Esophagus squamous epithelium (tissue), 4 donors: ENCODE measurements around the gene PCDH9.

ENCODE experiments used
- CTCF ChIP-seq, 6 experiments: fragments of 450-650 bp in 4 of 6; fragments of 200-600 bp in 2 of 6; sonication (generic) in 2 of 6; IDR thresholded peaks; one replicate each; pipeline ENCODE4 v1.5.1; 2016 to 2019; ENCODE audit warnings: antibody characterized with exemption in 6 of 6, mild to moderate bottlenecking in 4 of 6, moderate library complexity in 4 of 6
- POLR2A ChIP-seq, 4 donors: fragments of 450-650 bp; IDR thresholded peaks; one replicate each; pipeline ENCODE4 v1.6.1; 2017; ENCODE audit warnings: antibody characterized with exemption in 4 of 4, mild to moderate bottlenecking in 4 of 4, moderate library complexity in 3 of 4

- TF ChIP-seq CTCF (IDR thresholded peaks at IDR 0.05) (no peak), POLR2A (IDR thresholded peaks at IDR 0.05) (no peak)
These were observed 184.8 kb downstream of the PCDH9 start for GRCh38 chr13:67045357-67045756.
